Kidney tubule cell (primary cell): ENCODE measurements around the gene OR51E1.

Source experiments
- DNase-seq: peaks from one replicate; pipeline ENCODE4 v3.0.0-alpha.2; 2018; ENCODE audit warnings: low spot score

OR51E1 gene

GRCh38 chr11:4643682-4644081, at the start of gene OR51E1:
Gene OR51E1 (plus strand): TSS chr11:4643982. CDS start chr11:4652527, 8,545 bp downstream.
- no peak for DNase-seq

GRCh38 chr11:4605057-4605456, 38.7 kb upstream of the OR51E1 start:
- no peak for DNase-seq

- peak; percentile 35 for DNase-seq
Observed at GRCh38 chr11:4606231-4607015, 37.4 kb upstream of the OR51E1 start.

- DNase-seq, result peak; percentile 33
Observed at GRCh38 chr11:4607096-4607495, 36.7 kb upstream of the OR51E1 start.

GRCh38 chr11:4607781-4608666, 35.8 kb upstream of the OR51E1 start, which contains the start of gene TRIM68:
Gene TRIM68 (minus strand): TSS chr11:4608231. CDS start chr11:4605504, 2,727 bp downstream.
- DNase-seq, result peak; percentile 96

- peak; percentile 10 for DNase-seq
Observed at GRCh38 chr11:4610258-4610935, 33.4 kb upstream of the OR51E1 start.

- DNase-seq, result no peak
Observed at GRCh38 chr11:4611986-4612385, 31.8 kb upstream of the OR51E1 start.

- no peak for DNase-seq
Observed at GRCh38 chr11:4615856-4616444, 27.8 kb upstream of the OR51E1 start.

- DNase-seq, result no peak
Observed at GRCh38 chr11:4619514-4619913, 24.3 kb upstream of the OR51E1 start.

GRCh38 chr11:4626207-4627099, 17.3 kb upstream of the OR51E1 start:
- peak; percentile 73 for DNase-seq

GRCh38 chr11:4636136-4636535, 7.6 kb upstream of the OR51E1 start:
- DNase-seq, result no peak

- peak; percentile 63 for DNase-seq
Observed at GRCh38 chr11:4636962-4637661, 6.7 kb upstream of the OR51E1 start, which contains the start of gene OR51D1. Gene OR51D1 (plus strand): TSS chr11:4637477. CDS start chr11:4639791, 2,314 bp downstream.

- DNase-seq, result no peak
Observed at GRCh38 chr11:4637662-4638047, 6.1 kb upstream of the OR51E1 start.

- DNase-seq, result no peak
Observed at GRCh38 chr11:4639931-4640330, 3.9 kb upstream of the OR51E1 start.

- DNase-seq, result no peak
Observed at GRCh38 chr11:4641501-4641900, 2.3 kb upstream of the OR51E1 start.

- no peak for DNase-seq
Observed at GRCh38 chr11:4642043-4642442, 1.7 kb upstream of the OR51E1 start.

GRCh38 chr11:4643076-4643475, 706 bp upstream of the OR51E1 start:
- DNase-seq, result no peak

GRCh38 chr11:4644233-4644632, 451 bp downstream of the OR51E1 start:
- no peak for DNase-seq

- no peak for DNase-seq
Observed at GRCh38 chr11:4645974-4646373, 2.2 kb downstream of the OR51E1 start.

- no peak for DNase-seq
Observed at GRCh38 chr11:4647766-4648165, 4.0 kb downstream of the OR51E1 start.
